Naive thymus-derived CD4-positive, alpha-beta T cell (primary cell): Measurements from ENCODE around the gene SHISA5. TPM values are rescaled to one million over a fixed set of nuclear protein-coding genes. Genes with fewer than 3 reads are reported as not detected.
A peak's percentile ranks its signal among the peaks of the same experiment; 100 is the strongest.

Experiments
- ATAC-seq: fragments of 150-1000 bp; cut with Tn5 transposase; 2 replicates; pipeline ENCODE4 v1.10.0; 2021; ENCODE audit warnings: mild to moderate bottlenecking, moderate library complexity
- CTCF ChIA-PET: fragments of 350-600 bp; sonication (Branson Sonifier 250); formaldehyde crosslinking; loops from one replicate; lab custom pipeline; 2021; ENCODE audit warnings: antibody characterized with exemption; lab: Charles Lee
- POLR2A ChIA-PET: fragments of 350-600 bp; sonication (Branson Sonifier 250); formaldehyde crosslinking; loops from one replicate; lab custom pipeline; 2021; ENCODE audit warnings: antibody characterized with exemption, inconsistent platforms; lab: Charles Lee
- DNase-seq, 9 donors: peaks; one replicate each; pipeline versions ENCODE4 v3.0.0 to v3.0.0-alpha.2; 2020 to 2022; ENCODE audit warnings: mixed read lengths in 1 of 9
- H3K27ac ChIP-seq: one replicate; pipeline ENCODE4 v1.7.0; 2013; ENCODE audit warnings: mild to moderate bottlenecking, low read depth, low read length, moderate library complexity
- H3K27me3 ChIP-seq, 2 donors: one replicate each; pipeline ENCODE4 v1.7.0; 2013; ENCODE audit warnings: low read length in 2 of 2, mild to moderate bottlenecking in 2 of 2, moderate library complexity in 2 of 2; ENCODE audit not compliant: control insufficient read depth in 2 of 2, insufficient read depth in 2 of 2
- H3K36me3 ChIP-seq, 3 experiments: 1 replicate in 2 of 3; 2 replicates in 1 of 3; pipeline ENCODE4 v1.7.0; 2013; ENCODE audit warnings: low read length in 3 of 3, mild to moderate bottlenecking in 3 of 3, moderate library complexity in 1 of 3; ENCODE audit not compliant: insufficient read depth in 3 of 3, control insufficient read depth in 2 of 3
- H3K4me1 ChIP-seq, 2 donors: one replicate each; pipeline ENCODE4 v1.7.0; 2013; ENCODE audit warnings: low read length in 2 of 2, mild to moderate bottlenecking in 2 of 2, moderate library complexity in 1 of 2; ENCODE audit not compliant: control insufficient read depth in 2 of 2, insufficient read depth in 2 of 2
- H3K4me3 ChIP-seq: 2 replicates; pipeline ENCODE4 v1.7.0; 2013; ENCODE audit warnings: mild to moderate bottlenecking, low read length
- H3K9me3 ChIP-seq, 3 experiments: 1 replicate in 2 of 3; 2 replicates in 1 of 3; pipeline ENCODE4 v1.7.0; 2013; ENCODE audit warnings: low read length in 3 of 3; ENCODE audit not compliant: control insufficient read depth in 2 of 3
- H3K27ac Mint-ChIP-seq, 9 donors: one replicate each; pipeline ENCODE4 v1.8.0; 2020 to 2022; ENCODE audit warnings: mixed read lengths in 9 of 9, mild to moderate bottlenecking in 8 of 9, moderate library complexity in 5 of 9, inconsistent platforms in 2 of 9
- H3K27me3 Mint-ChIP-seq, 5 donors: one replicate each; pipeline ENCODE4 v1.8.0; 2021 to 2022; ENCODE audit warnings: mixed read lengths in 5 of 5, mild to moderate bottlenecking in 1 of 5
- H3K36me3 Mint-ChIP-seq, 5 donors: one replicate each; pipeline ENCODE4 v1.8.0; 2020 to 2022; ENCODE audit warnings: mixed read lengths in 5 of 5, mild to moderate bottlenecking in 3 of 5, inconsistent platforms in 1 of 5
- H3K4me1 Mint-ChIP-seq, 7 donors: one replicate each; pipeline ENCODE4 v1.8.0; 2020 to 2022; ENCODE audit warnings: mixed read lengths in 7 of 7, mild to moderate bottlenecking in 3 of 7, inconsistent platforms in 1 of 7
- H3K4me3 Mint-ChIP-seq, 10 donors: one replicate each; pipeline ENCODE4 v1.8.0; 2020 to 2022; ENCODE audit warnings: mild to moderate bottlenecking in 10 of 10, mixed read lengths in 10 of 10, moderate library complexity in 6 of 10, inconsistent platforms in 2 of 10
- H3K9me3 Mint-ChIP-seq, 11 donors: one replicate each; pipeline ENCODE4 v1.8.0; 2020 to 2022; ENCODE audit warnings: mixed read lengths in 11 of 11, mild to moderate bottlenecking in 4 of 11, inconsistent platforms in 1 of 11, moderate library complexity in 1 of 11
- intact Hi-C, 2 donors: fragments of 100-400 bp; cut with micrococcal nuclease; formaldehyde crosslinking; loops; one replicate each; pipeline ENCODE4 v1.15.1; 2023
- polyA plus RNA-seq, 2 donors: library from polyadenylated mRNA; unstranded; fragments of 300-500 nt; fragmentation: Illumina TruSeq; gene quantifications; one replicate each; pipeline ENCODE4 v1.2.3, GENCODE V29; 2021
- total RNA-seq, 6 experiments: library from RNA in 5 of 6; stranded (reverse) in 5 of 6; gene quantifications; 1 replicate in 5 of 6; 2 replicates in 1 of 6; pipeline ENCODE4 v1.2.3 and lab custom pipeline; 2021 to 2026

The SHISA5 gene
- total and polyA plus RNA-seq, 7 experiments from 2014 or later = 147 to 383 (median 191) TPM

GRCh38 chr3:48428088-48428571 is 75.8 kb downstream of the SHISA5 start:
- peaks cover 0 to 15% (median 3%) of the 10 kb centered on the region in 3 experiments for H3K36me3 ChIP-seq
- DNase-seq (no peak), ATAC-seq (no peak)
- Mint-ChIP-seq H3K27ac (peak overlapping the region in 3 of 9 donors; percentile 24 to 41 (median 40)), H3K4me1 (peaks cover 0 to 17% (median 0%) of the 10 kb centered on the region in 7 donors), H3K27me3 (peaks cover 0 to 30% (median 0%) of the 10 kb centered on the region in 5 donors), H3K4me3 (peak overlapping the region; percentile 44 to 90 (median 64)), H3K9me3 (peaks cover 0 to 2% (median 0%) of the 10 kb centered on the region in 11 donors), H3K36me3 (peaks cover 0 to 12% (median 0%) of the 10 kb centered on the region in 5 donors)
- no peak overlapping the region for H3K27ac ChIP-seq
- H3K4me1 ChIP-seq = peaks cover 8 to 10% of the 10 kb centered on the region in 2 donors
- intact Hi-C loops = no loop called here
- CTCF ChIA-PET = no interaction called here
- POLR2A ChIA-PET = interaction anchor here (1.0 kb wide), 1 partner anchor 14 kb away, joined by 3 read pairs; no protein-coding TSS in a partner anchor
- H3K9me3 ChIP-seq = no peaks in the 10 kb centered on the region
- no peak overlapping the region for H3K4me3 ChIP-seq
- H3K27me3 ChIP-seq = no peaks in the 10 kb centered on the region

- ATAC-seq (no peak), DNase-seq (no peak)
- Mint-ChIP-seq H3K4me1 (peaks cover 0 to 17% (median 0%) of the 10 kb centered on the region in 7 donors), H3K4me3 (peak overlapping the region; percentile 44 to 90 (median 64)), H3K27me3 (peaks cover 0 to 30% (median 0%) of the 10 kb centered on the region in 5 donors), H3K36me3 (peaks cover 0 to 12% (median 0%) of the 10 kb centered on the region in 5 donors), H3K9me3 (peaks cover 0 to 2% (median 0%) of the 10 kb centered on the region in 11 donors), H3K27ac (peak overlapping the region in 3 of 9 donors; percentile 17 to 41 (median 24))
- Histone ChIP-seq H3K4me1 (peaks cover 8 to 10% of the 10 kb centered on the region in 2 donors), H3K9me3 (no peaks in the 10 kb centered on the region), H3K27ac (no peak overlapping the region), H3K4me3 (no peak overlapping the region), H3K36me3 (peaks cover 0 to 10% (median 3%) of the 10 kb centered on the region in 3 experiments), H3K27me3 (no peaks in the 10 kb centered on the region)
- ChIA-PET POLR2A (interaction anchor here (0.7 kb wide), 1 partner anchor 42 kb away, joined by 3 read pairs; no protein-coding TSS in a partner anchor), CTCF (interaction anchor here (1.0 kb wide), 1 partner anchor 8 kb away, joined by 3 read pairs; no protein-coding TSS in a partner anchor)
- intact Hi-C loops = no loop called here
Observed at GRCh38 chr3:48427630-48427962, 76.4 kb downstream of the SHISA5 start.

GRCh38 chr3:48426944-48427629 is 76.9 kb downstream of the SHISA5 start:
- ChIA-PET CTCF (interaction anchor here (1.0 kb wide), 1 partner anchor 9 kb away, joined by 3 read pairs; no protein-coding TSS in a partner anchor), POLR2A (interaction anchor here (0.7 to 1.2 kb wide), 2 partner anchors 10 to 42 kb away, joined by 3 read pairs; no protein-coding TSS in a partner anchor)
- Mint-ChIP-seq H3K4me3 (peak overlapping the region in 8 of 10 donors; percentile 0 to 90 (median 34)), H3K9me3 (peaks cover 0 to 2% (median 0%) of the 10 kb centered on the region in 11 donors), H3K27ac (peak overlapping the region in 1 of 9 donors; percentile 17), H3K4me1 (peaks cover 0 to 17% (median 0%) of the 10 kb centered on the region in 7 donors), H3K27me3 (peaks cover 0 to 30% (median 0%) of the 10 kb centered on the region in 5 donors), H3K36me3 (peaks cover 0 to 12% (median 0%) of the 10 kb centered on the region in 5 donors)
- H3K9me3 ChIP-seq = no peaks in the 10 kb centered on the region
- ATAC-seq (no peak), DNase-seq (no peak)
- H3K27me3 ChIP-seq = no peaks in the 10 kb centered on the region
- no peak overlapping the region for H3K4me3 ChIP-seq
- intact Hi-C loops = no loop called here
- peaks cover 8 to 10% of the 10 kb centered on the region in 2 donors for H3K4me1 ChIP-seq
- H3K36me3 ChIP-seq = peaks cover 0 to 5% (median 3%) of the 10 kb centered on the region in 3 experiments
- H3K27ac ChIP-seq = no peak overlapping the region

- H3K9me3 ChIP-seq = no peaks in the 10 kb centered on the region
- H3K4me1 Mint-ChIP-seq = peaks cover 0 to 13% (median 0%) of the 10 kb centered on the region in 7 donors
- no peaks in the 10 kb centered on the region for H3K27me3 ChIP-seq
- no peaks in the 10 kb centered on the region for H3K36me3 ChIP-seq
- peaks cover 0 to 2% (median 0%) of the 10 kb centered on the region in 11 donors for H3K9me3 Mint-ChIP-seq
- ChIA-PET POLR2A (interaction anchor here (1.2 kb wide), 1 partner anchor 10 kb away, joined by 3 read pairs; no protein-coding TSS in a partner anchor), CTCF (interaction anchor here (1.0 kb wide), 1 partner anchor 9 kb away, joined by 3 read pairs; no protein-coding TSS in a partner anchor)
- ATAC-seq (no peak), DNase-seq (no peak)
- H3K27me3 Mint-ChIP-seq = peaks cover 0 to 30% (median 0%) of the 10 kb centered on the region in 5 donors
- H3K27ac Mint-ChIP-seq = no peak overlapping the region
- intact Hi-C loops = no loop called here
- H3K4me1 ChIP-seq = peaks cover 8 to 10% of the 10 kb centered on the region in 2 donors
- no peak overlapping the region for H3K27ac ChIP-seq
- peak overlapping the region in 1 of 10 donors; percentile 90 for H3K4me3 Mint-ChIP-seq
- H3K4me3 ChIP-seq = no peak overlapping the region
- H3K36me3 Mint-ChIP-seq = peaks cover 0 to 8% (median 0%) of the 10 kb centered on the region in 5 donors
Observed at GRCh38 chr3:48426401-48426909, 77.5 kb downstream of the SHISA5 start.

- H3K4me3 ChIP-seq = no peak overlapping the region
- POLR2A ChIA-PET = no interaction called here
- Mint-ChIP-seq H3K4me1 (peaks cover 0 to 5% (median 0%) of the 10 kb centered on the region in 7 donors), H3K27me3 (peaks cover 0 to 24% (median 0%) of the 10 kb centered on the region in 5 donors), H3K9me3 (no peaks in the 10 kb centered on the region), H3K4me3 (no peak overlapping the region), H3K36me3 (peaks cover 0 to 2% (median 0%) of the 10 kb centered on the region in 5 donors), H3K27ac (no peak overlapping the region)
- ATAC-seq = no peak
- H3K27ac ChIP-seq = no peak overlapping the region
- intact Hi-C loops = no loop called here
- no peaks in the 10 kb centered on the region for H3K36me3 ChIP-seq
- H3K27me3 ChIP-seq = no peaks in the 10 kb centered on the region
- DNase-seq = no peak
- H3K9me3 ChIP-seq = no peaks in the 10 kb centered on the region
- H3K4me1 ChIP-seq = peaks cover 6 to 7% of the 10 kb centered on the region in 2 donors
- CTCF ChIA-PET = interaction anchor here (1.0 kb wide), 1 partner anchor 25 kb away, joined by 4 read pairs; no protein-coding TSS in a partner anchor
Observed at GRCh38 chr3:48425281-48425812, 78.6 kb downstream of the SHISA5 start.
